Gastroesophageal sphincter (tissue), 4 donors: ENCODE data around the gene ARFGEF2. TPM values are rescaled to one million over a fixed set of nuclear protein-coding genes. Genes with fewer than 3 reads are reported as not detected.

Source experiments
- ATAC-seq: fragments of 150-250 bp; one replicate; pipeline ENCODE4 v1.9.1; 2016; ENCODE audit warnings: mild to moderate bottlenecking, moderate library complexity
- H3K27ac ChIP-seq, 4 donors: fragments of 200-600 bp; sonication (generic) in 3 of 4; 1 replicate in 3 of 4; 2 replicates in 1 of 4; pipeline ENCODE4 v1.5.1; 2016 to 2019
- H3K27me3 ChIP-seq: fragments of 200-600 bp; sonication (generic); one replicate; pipeline ENCODE4 v1.5.1; 2019
- H3K36me3 ChIP-seq, 2 donors: fragments of 200-600 bp; sonication (generic); one replicate each; pipeline ENCODE4 v1.5.1; 2019; ENCODE audit warnings: control low read depth in 1 of 2
- H3K4me1 ChIP-seq, 3 donors: fragments of 200-600 bp; sonication (generic); 1 replicate in 2 of 3; 2 replicates in 1 of 3; pipeline ENCODE4 v1.5.1; 2016 to 2019; ENCODE audit warnings: control low read depth in 2 of 3
- H3K4me3 ChIP-seq, 2 donors: fragments of 200-600 bp; sonication (generic); one replicate each; pipeline ENCODE4 v1.5.1; 2019; ENCODE audit warnings: mild to moderate bottlenecking in 1 of 2, moderate library complexity in 1 of 2
- H3K9me3 ChIP-seq, 3 donors: fragments of 200-600 bp; sonication (generic); one replicate each; pipeline ENCODE4 v1.5.1; 2017 to 2019; ENCODE audit warnings: control low read depth in 2 of 3
- CTCF ChIP-seq, 4 experiments: fragments of 200-600 bp in 2 of 4; fragments of 450-650 bp in 2 of 4; sonication (generic) in 1 of 4; IDR thresholded peaks; one replicate each; pipeline ENCODE4 v1.5.1; 2017 to 2019; ENCODE audit warnings: antibody characterized with exemption in 4 of 4, mild to moderate bottlenecking in 2 of 4, moderate library complexity in 2 of 4
- EP300 ChIP-seq: sonication (generic); formaldehyde crosslinking; IDR thresholded peaks from one replicate; pipeline ENCODE4 v1.6.1; 2017; ENCODE audit warnings: antibody characterized with exemption, mild to moderate bottlenecking
- POLR2A ChIP-seq, 2 donors: fragments of 450-650 bp; IDR thresholded peaks; one replicate each; pipeline ENCODE4 v1.6.1; 2017; ENCODE audit warnings: antibody characterized with exemption in 2 of 2, mild to moderate bottlenecking in 2 of 2, moderate library complexity in 1 of 2
- POLR2AphosphoS5 ChIP-seq: sonication (generic); formaldehyde crosslinking; IDR thresholded peaks from one replicate; pipeline ENCODE4 v1.6.1; 2017; ENCODE audit warnings: antibody characterized with exemption
- WGBS, 2 donors: methylation state at CpG; one replicate each; pipeline ENCODE4 v1.1.5; 2018; ENCODE audit warnings: low coverage in 1 of 2; 5-methylcytosine and 5-hydroxymethylcytosine counted together
- total RNA-seq, 4 donors: library from RNA; depleted of rRNA; stranded (reverse); fragments of >200 nt; gene quantifications; one replicate each; pipeline ENCODE4 v1.1.0, GENCODE V29; 2016

The ARFGEF2 gene
- total RNA-seq, 4 donors from 2014 or later = 42.6 to 101 (median 51.3) TPM

DNA sequence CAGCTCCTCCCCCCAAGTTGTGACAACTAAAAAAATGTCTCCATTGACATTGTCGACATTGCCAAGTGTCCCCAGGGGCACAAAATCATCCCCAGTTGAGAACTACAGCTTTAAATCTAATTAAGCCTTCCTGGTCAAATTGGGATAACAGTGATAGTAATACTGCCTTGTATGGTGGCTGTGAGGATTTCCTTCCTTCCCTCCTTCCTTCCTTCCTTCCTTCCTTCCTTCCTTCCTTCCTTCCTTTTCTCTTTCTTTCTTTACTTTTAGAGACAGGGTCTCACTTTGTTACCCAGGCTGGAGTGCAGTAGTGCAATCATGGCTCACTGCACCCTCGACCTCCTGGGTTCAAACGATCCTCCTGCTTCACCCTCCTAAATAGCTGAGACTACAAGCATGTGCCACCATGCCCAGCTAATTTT, 29.5 kb upstream of the ARFGEF2 start:
- no peak for ATAC-seq
- Histone ChIP-seq H3K4me1 (no peaks in the 10 kb centered on the region), H3K27me3 (peaks cover 11% of the 10 kb centered on the region), H3K9me3 (peaks cover 0 to 12% (median 0%) of the 10 kb centered on the region in 3 donors), H3K36me3 (no peaks in the 10 kb centered on the region), H3K27ac (no peak overlapping the region), H3K4me3 (no peak overlapping the region)
- 51 to 68% methylated on average over 3 of the region's 3 CpGs for WGBS, 2 donors
- TF ChIP-seq POLR2A (IDR thresholded peaks at IDR 0.05) (no peak), CTCF (IDR thresholded peaks at IDR 0.05) (no peak), POLR2AphosphoS5 (no peak), EP300 (no peak)

DNA sequence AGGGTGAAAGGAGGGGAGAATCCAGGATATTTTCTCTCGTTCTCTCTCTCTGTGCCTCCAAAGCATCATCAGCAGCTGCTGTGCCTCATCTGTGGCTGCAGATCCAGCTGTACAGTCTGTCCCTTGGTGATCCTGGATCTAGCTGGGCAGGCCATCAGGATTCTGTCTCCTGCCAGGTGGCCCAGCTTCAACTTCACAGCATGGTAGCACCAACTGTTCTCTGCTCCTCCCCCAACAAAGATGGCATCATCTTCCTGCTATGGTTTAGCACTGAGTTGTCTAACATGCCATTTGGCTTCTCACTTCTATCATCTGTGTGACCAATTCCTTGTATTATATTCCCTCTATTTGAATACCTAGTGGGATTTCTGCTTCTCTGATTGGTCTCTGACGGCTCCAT, 28.6 kb upstream of the ARFGEF2 start:
- WGBS, 2 donors = 57 to 58% methylated on average over 1 to 2 of the region's 2 CpGs
- TF ChIP-seq POLR2AphosphoS5 (no peak), EP300 (no peak), CTCF (IDR thresholded peaks at IDR 0.05) (no peak), POLR2A (IDR thresholded peaks at IDR 0.05) (no peak)
- Histone ChIP-seq H3K27ac (no peak overlapping the region), H3K4me3 (no peak overlapping the region), H3K4me1 (peaks cover 0 to 7% (median 0%) of the 10 kb centered on the region in 3 donors), H3K9me3 (peaks cover 0 to 12% (median 0%) of the 10 kb centered on the region in 3 donors), H3K36me3 (no peaks in the 10 kb centered on the region), H3K27me3 (peaks cover 11% of the 10 kb centered on the region)
- no peak for ATAC-seq

DNA sequence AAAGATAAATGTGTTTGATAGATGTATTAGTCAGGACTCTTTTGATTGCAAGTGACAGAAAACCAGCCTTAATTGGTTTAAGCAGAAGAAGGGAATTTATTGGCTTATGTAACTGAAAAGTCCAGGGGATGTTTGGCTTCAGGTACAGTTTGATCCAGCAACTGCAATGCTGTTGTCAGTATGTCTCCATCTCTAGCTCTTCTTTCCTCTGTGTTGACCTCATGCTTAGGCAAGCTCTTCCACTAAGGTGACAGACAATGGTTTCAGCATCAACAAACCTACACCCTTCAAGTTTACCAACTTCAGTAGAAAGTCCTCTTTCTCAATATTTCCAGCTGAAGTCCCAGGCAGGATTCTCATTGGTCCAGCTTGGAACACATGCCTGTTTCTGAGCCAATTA, 28.1 kb upstream of the ARFGEF2 start:
- Histone ChIP-seq H3K4me3 (no peak overlapping the region), H3K27ac (no peak overlapping the region), H3K27me3 (peaks cover 11% of the 10 kb centered on the region), H3K9me3 (peaks cover 0 to 12% (median 0%) of the 10 kb centered on the region in 3 donors), H3K36me3 (no peaks in the 10 kb centered on the region), H3K4me1 (peaks cover 0 to 7% (median 0%) of the 10 kb centered on the region in 3 donors)
- ATAC-seq = no peak
- TF ChIP-seq POLR2A (IDR thresholded peaks at IDR 0.05) (no peak), CTCF (IDR thresholded peaks at IDR 0.05) (no peak), EP300 (no peak), POLR2AphosphoS5 (no peak)

DNA sequence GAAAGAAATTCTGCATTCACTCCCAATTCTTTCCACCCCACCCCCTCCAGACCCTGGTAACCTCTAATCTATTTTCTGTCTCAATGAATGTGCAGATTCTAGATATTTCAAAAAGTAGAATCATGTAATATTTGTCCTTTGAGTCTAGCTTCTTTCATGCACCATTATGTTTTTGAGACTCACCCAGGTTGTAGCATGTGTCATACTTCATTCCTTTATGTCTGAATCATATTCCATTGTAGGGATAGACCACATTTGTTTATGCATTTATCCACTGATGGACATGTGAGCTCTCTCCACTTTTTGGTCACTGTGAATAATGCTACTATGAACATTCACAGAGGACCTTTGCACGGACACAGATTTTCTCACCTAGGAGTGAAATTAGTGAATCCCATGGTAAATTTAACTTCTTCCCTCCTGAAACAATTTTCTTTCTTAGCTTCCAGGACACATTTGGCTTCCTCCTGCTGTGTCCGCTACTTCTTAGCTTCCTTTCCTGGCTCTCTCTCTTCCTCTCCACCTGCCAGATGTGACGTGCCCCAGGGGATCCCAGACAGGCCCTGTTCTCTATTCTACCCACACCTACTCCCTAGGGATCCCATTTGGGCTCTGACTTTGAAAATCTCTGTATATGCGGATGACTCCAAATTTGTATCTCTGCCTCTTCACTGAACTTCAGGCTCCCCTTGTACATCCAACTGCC, 24.1 kb upstream of the ARFGEF2 start:
- peaks cover 0 to 7% (median 0%) of the 10 kb centered on the region in 3 donors for H3K4me1 ChIP-seq
- TF ChIP-seq POLR2A (IDR thresholded peaks at IDR 0.05) = no peak
- TF ChIP-seq POLR2AphosphoS5 = peak; percentile 25

DNA sequence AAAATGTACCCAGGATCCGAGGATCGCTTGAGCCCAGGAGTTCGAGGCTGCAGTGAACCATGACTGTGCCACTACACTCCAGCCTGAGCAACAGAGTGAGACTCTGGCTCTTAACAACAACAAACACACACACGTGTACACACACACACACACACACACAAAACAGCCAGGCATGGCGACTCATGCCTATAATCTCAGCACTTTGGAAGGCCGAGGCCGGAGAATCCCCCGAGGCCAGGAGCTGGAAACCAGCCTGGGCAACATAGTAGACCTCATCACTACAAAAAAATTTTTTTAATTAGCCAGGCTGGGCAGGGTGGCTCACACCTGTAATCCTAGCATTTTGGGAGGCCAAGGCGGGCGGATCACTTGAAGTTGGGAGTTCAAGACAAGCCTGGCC, 23.3 kb upstream of the ARFGEF2 start:
- WGBS, 2 donors = 96% methylated on average over 4 of the region's 10 CpGs; no CpG with 5 or more reads in 1 of the 2 donors
- no peaks in the 10 kb centered on the region for H3K27me3 ChIP-seq
- peaks cover 0 to 10% (median 0%) of the 10 kb centered on the region in 3 donors for H3K9me3 ChIP-seq
- no peak for ATAC-seq
- H3K27ac ChIP-seq = no peak overlapping the region
- no peaks in the 10 kb centered on the region for H3K36me3 ChIP-seq
- H3K4me3 ChIP-seq = no peak overlapping the region
- TF ChIP-seq POLR2AphosphoS5 (no peak), EP300 (no peak), POLR2A (IDR thresholded peaks at IDR 0.05) (no peak), CTCF (IDR thresholded peaks at IDR 0.05) (no peak)
- H3K4me1 ChIP-seq = peaks cover 0 to 7% (median 0%) of the 10 kb centered on the region in 3 donors

More for the DNA sequence above, 24.1 kb upstream of the ARFGEF2 start:
- Histone ChIP-seq H3K27me3 (no peaks in the 10 kb centered on the region), H3K9me3 (peaks cover 0 to 12% (median 0%) of the 10 kb centered on the region in 3 donors), H3K36me3 (no peaks in the 10 kb centered on the region), H3K27ac (peak overlapping the region in 1 of 4 donors; percentile 21), H3K4me3 (no peak overlapping the region)
- 52 to 55% methylated on average over 4 of the region's 4 CpGs for WGBS, 2 donors
- ATAC-seq = peak; percentile 66
